ENCODE measurements around the gene AKR1C1.
"Not testable (repeated sequence)": the region's sequence is repeated elsewhere in the genome, so short reads cannot be mapped to it uniquely, and the experiment has no call there.

Gene AKR1C1

GRCh38 chr10:4943821-4944220, 19.4 kb upstream of the AKR1C1 start:
- CTCF ChIA-PET, result interaction anchor here (0.7 kb wide), 1 partner anchor 94 kb away, joined by 3 read pairs; no protein-coding TSS in a partner anchor
- POLR2A ChIA-PET, result no interaction called here
- no peak for DNase-seq (ENCODE audit: low read depth, low spot score)
- no peak for TF ChIP-seq CTCF (IDR thresholded peaks at IDR 0.05; ENCODE audit: insufficient read depth, low read length, missing control alignments)
- no peak overlapping the region for H3K4me3 ChIP-seq (ENCODE audit: low read depth, low read length)

GRCh38 chr10:4944841-4945240, 18.4 kb upstream of the AKR1C1 start:
- no peak overlapping the region for H3K4me3 ChIP-seq (ENCODE audit: low read depth, low read length)
- no peak for DNase-seq (ENCODE audit: low read depth, low spot score)
- POLR2A ChIA-PET, result no interaction called here
- CTCF ChIA-PET, result interaction anchor here (1.4 kb wide), 1 partner anchor 95 kb away, joined by 3 read pairs; no protein-coding TSS in a partner anchor
- no peak for TF ChIP-seq CTCF (IDR thresholded peaks at IDR 0.05; ENCODE audit: insufficient read depth, low read length, missing control alignments)

GRCh38 chr10:4945766-4946717, 17.2 kb upstream of the AKR1C1 start:
- CTCF ChIA-PET, result interaction anchor here (1.4 kb wide), 1 partner anchor 97 kb away, joined by 3 read pairs; no protein-coding TSS in a partner anchor

GRCh38 chr10:4947039-4947634, 16.1 kb upstream of the AKR1C1 start:
- TF ChIP-seq CTCF (IDR thresholded peaks at IDR 0.05; ENCODE audit: insufficient read depth, low read length, missing control alignments), result no peak
- peak; percentile 21 for DNase-seq (ENCODE audit: low read depth, low spot score)
- CTCF ChIA-PET, result interaction anchor here (2.5 kb wide), 1 partner anchor 97 kb away, joined by 13 read pairs; no protein-coding TSS in a partner anchor
- POLR2A ChIA-PET, result no interaction called here
- H3K4me3 ChIP-seq (ENCODE audit: low read depth, low read length), result no peak overlapping the region

More at GRCh38 chr10:4945766-4946717, 17.2 kb upstream of the AKR1C1 start:
- DNase-seq (ENCODE audit: low read depth, low spot score), result no peak
- POLR2A ChIA-PET, result no interaction called here
- no peak overlapping the region for H3K4me3 ChIP-seq (ENCODE audit: low read depth, low read length)
- no peak for TF ChIP-seq CTCF (IDR thresholded peaks at IDR 0.05; ENCODE audit: insufficient read depth, low read length, missing control alignments)

GRCh38 chr10:4947635-4948596, 15.3 kb upstream of the AKR1C1 start:
- ChIA-PET CTCF (interaction anchor here (1.0 to 2.5 kb wide), 2 partner anchors 95 to 98 kb away, joined by 3 to 13 read pairs; no protein-coding TSS in a partner anchor), POLR2A (no interaction called here)
- peak; percentile 80 for DNase-seq (ENCODE audit: low read depth, low spot score)
- no peak for TF ChIP-seq CTCF (IDR thresholded peaks at IDR 0.05; ENCODE audit: insufficient read depth, low read length, missing control alignments)
- H3K4me3 ChIP-seq (ENCODE audit: low read depth, low read length), result no peak overlapping the region

- DNase-seq (ENCODE audit: low read depth, low spot score); H3K4me3 ChIP-seq (ENCODE audit: low read depth, low read length); POLR2A ChIA-PET; CTCF ChIA-PET: not testable (repeated sequence)
Measured at GRCh38 chr10:4951512-4952162, 11.6 kb upstream of the AKR1C1 start.

Data from AG04449 (cell line).